Measurements from ENCODE around the gene S100A7A. TPM values are rescaled to one million over a fixed set of nuclear protein-coding genes. Genes with fewer than 3 reads are reported as not detected.

Gene S100A7A
- total RNA-seq, 2 donors from 2014 or later = not detected

DNA sequence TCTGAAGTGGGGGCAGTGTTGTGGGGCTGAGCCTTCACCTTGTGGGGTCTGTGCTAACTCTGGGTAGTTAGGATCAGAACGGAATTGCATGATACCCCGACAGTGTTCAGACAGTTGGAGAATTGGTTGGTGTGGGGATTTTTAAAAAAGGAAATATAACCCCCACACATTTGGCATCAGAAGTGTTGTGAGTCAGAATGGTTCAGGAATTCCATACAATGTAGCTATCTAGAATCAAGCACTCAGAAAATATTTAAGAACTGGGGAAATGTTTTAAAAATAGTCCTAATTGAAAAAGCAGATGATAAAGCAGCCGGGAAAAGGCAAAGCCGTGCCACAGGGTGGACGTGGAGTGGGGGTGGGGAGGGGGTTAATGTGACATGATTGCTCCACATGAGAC lies 50.6 kb downstream of the S100A7A start:
- no peak overlapping the region for H3K27ac ChIP-seq (ENCODE audit: low read depth, low read length)
- H3K27me3 ChIP-seq (ENCODE audit: control insufficient read depth, insufficient read depth, low read length, poor library complexity, severe bottlenecking) = peaks cover 7% of the 10 kb centered on the region
- no peak for DNase-seq
- H3K9ac ChIP-seq (ENCODE audit: extremely low read depth, low read length, poor library complexity, severe bottlenecking) = no peak overlapping the region
- no peak overlapping the region for H3K4me3 ChIP-seq (ENCODE audit: low read length)
- Mint-ChIP-seq H3K9me3 (peaks cover 23% of the 10 kb centered on the region), H3K36me3 (ENCODE audit: low read depth) (no peaks in the 10 kb centered on the region), H3K4me3 (no peak overlapping the region), H3K27ac (no peak overlapping the region), H3K4me1 (no peaks in the 10 kb centered on the region), H3K27me3 (ENCODE audit: insufficient read depth) (peaks cover 24% of the 10 kb centered on the region)
- peaks cover 13% of the 10 kb centered on the region for H3K9me3 ChIP-seq (ENCODE audit: control insufficient read depth, low read length)
- no peaks in the 10 kb centered on the region for H3K36me3 ChIP-seq (ENCODE audit: control insufficient read depth, insufficient read depth, low read length)
- 81 to 90% methylated on average over 3 to 5 of the region's 5 CpGs for WGBS, 2 experiments (ENCODE audit: insufficient coverage in 1 of 2, insufficient read length in 1 of 2)
- no peaks in the 10 kb centered on the region for H3K4me1 ChIP-seq (ENCODE audit: control insufficient read depth, insufficient read depth, low read length)
- TF ChIP-seq CTCF (conservative IDR thresholded peaks at IDR 0.05) = no peak

DNA sequence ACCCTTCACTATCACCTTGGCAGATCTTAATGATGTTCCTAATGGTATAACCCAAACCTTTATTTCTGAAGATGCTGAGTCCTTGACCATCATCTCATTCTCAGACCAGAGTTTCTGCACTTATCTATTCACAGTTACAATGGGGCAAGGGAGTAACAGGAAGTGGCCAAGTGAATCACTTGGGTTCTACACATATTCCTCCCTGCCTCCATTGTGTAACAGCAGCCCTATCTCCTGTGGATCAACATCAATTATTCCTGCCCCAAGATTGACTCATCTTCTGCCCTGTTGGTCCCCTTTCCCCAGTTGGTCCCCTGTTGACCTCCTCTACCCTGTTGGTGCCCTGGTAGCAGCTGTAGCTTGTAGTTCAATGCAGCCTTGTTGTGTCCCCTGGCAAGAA lies 54.4 kb downstream of the S100A7A start:
- no peaks in the 10 kb centered on the region for H3K36me3 Mint-ChIP-seq (ENCODE audit: low read depth)
- no peak overlapping the region for H3K4me3 Mint-ChIP-seq
- peaks cover 52% of the 10 kb centered on the region for H3K9me3 Mint-ChIP-seq
- Histone ChIP-seq H3K4me1 (ENCODE audit: control insufficient read depth, insufficient read depth, low read length) (no peaks in the 10 kb centered on the region), H3K27me3 (ENCODE audit: control insufficient read depth, insufficient read depth, low read length, poor library complexity, severe bottlenecking) (peaks cover 7% of the 10 kb centered on the region), H3K9me3 (ENCODE audit: control insufficient read depth, low read length) (peaks cover 27% of the 10 kb centered on the region), H3K4me3 (ENCODE audit: low read length) (no peak overlapping the region), H3K9ac (ENCODE audit: extremely low read depth, low read length, poor library complexity, severe bottlenecking) (no peak overlapping the region), H3K27ac (ENCODE audit: low read depth, low read length) (no peak overlapping the region), H3K36me3 (ENCODE audit: control insufficient read depth, insufficient read depth, low read length) (no peaks in the 10 kb centered on the region)
- DNase-seq = no peak
- peaks cover 13% of the 10 kb centered on the region for H3K27me3 Mint-ChIP-seq (ENCODE audit: insufficient read depth)
- no peak for TF ChIP-seq CTCF (conservative IDR thresholded peaks at IDR 0.05)
- no peak overlapping the region for H3K27ac Mint-ChIP-seq
- H3K4me1 Mint-ChIP-seq = no peaks in the 10 kb centered on the region

Other genes starting within 250 kb of the S100A7A start
- gene LELP1, start 213.1 kb upstream of the S100A7A start, total RNA-seq = not detected
- not detected for gene PRR9, start 198.9 kb upstream of the S100A7A start, total RNA-seq
- not detected for gene LORICRIN, start 156.8 kb upstream of the S100A7A start, total RNA-seq
- gene PGLYRP3, start 103.6 kb upstream of the S100A7A start, total RNA-seq = not detected
- gene PGLYRP4, start 67.7 kb upstream of the S100A7A start, total RNA-seq = not detected
- not detected for gene S100A9, start 58.7 kb upstream of the S100A7A start, total RNA-seq
- gene S100A12, start 40.9 kb upstream of the S100A7A start, total RNA-seq = not detected
- gene S100A8, start 25.4 kb upstream of the S100A7A start, total RNA-seq = not detected
- gene S100A7, start 44.1 kb downstream of the S100A7A start, total RNA-seq = not detected
- 1 to 10 TPM; 3.7 to 7.5 TPM for gene S100A6, start 119.5 kb downstream of the S100A7A start, total RNA-seq
- not detected for gene S100A5, start 124.4 kb downstream of the S100A7A start, total RNA-seq
- 1 to 10 TPM; 4.9 to 6.2 TPM for gene S100A4, start 129.3 kb downstream of the S100A7A start, total RNA-seq
- gene S100A3, start 132.7 kb downstream of the S100A7A start, total RNA-seq = not detected
- gene S100A2, start 149.3 kb downstream of the S100A7A start, total RNA-seq = 1 to 10 TPM in 1 of 2 donors, under 1 TPM in 1; 0.92 to 3.1 TPM
- 100 to 1,000 TPM; 149 to 152 TPM for gene S100A16, start 196.6 kb downstream of the S100A7A start, total RNA-seq
- gene S100A14, start 199.8 kb downstream of the S100A7A start, total RNA-seq = 100 to 1,000 TPM in 1 of 2 donors, 10 to 100 TPM in 1; 53.8 to 119 TPM
- 100 to 1,000 TPM; 224 to 284 TPM for gene S100A13, start 211.0 kb downstream of the S100A7A start, total RNA-seq
- 1 to 10 TPM; 1.8 to 5.0 TPM for gene S100A1, start 211.9 kb downstream of the S100A7A start, total RNA-seq
- gene CHTOP, start 217.5 kb downstream of the S100A7A start, total RNA-seq = 100 to 1,000 TPM in 1 of 2 donors, 10 to 100 TPM in 1; 98.4 to 117 TPM
- 10 to 100 TPM; 23.5 to 25.5 TPM for gene SNAPIN, start 242.2 kb downstream of the S100A7A start, total RNA-seq